HEK293T (cell line): ENCODE data around the gene SLC13A5.

ENCODE experiments used
- ARNT ChIP-seq: fragments of 450-650 bp; IDR thresholded peaks from 2 replicates; pipeline ENCODE4 v1.6.1; 2017; ENCODE audit warnings: mild to moderate bottlenecking
- BHLHE40 ChIP-seq: fragments of 450-650 bp; IDR thresholded peaks from 2 replicates; pipeline ENCODE4 v1.6.1; 2016; ENCODE audit warnings: mild to moderate bottlenecking, moderate library complexity, borderline replicate concordance
- ELF4 ChIP-seq: fragments of 450-650 bp; IDR thresholded peaks from 2 replicates; pipeline ENCODE4 v1.6.1; 2017; ENCODE audit warnings: antibody characterized with exemption
- FOXA1 ChIP-seq: fragments of 450-650 bp; IDR thresholded peaks from 2 replicates; pipeline ENCODE4 v1.6.1; 2016; ENCODE audit warnings: mild to moderate bottlenecking
- FOXK2 ChIP-seq: fragments of 450-650 bp; IDR thresholded peaks from 2 replicates; pipeline ENCODE4 v1.6.1; 2016; ENCODE audit warnings: mild to moderate bottlenecking
- FOXM1 ChIP-seq: fragments of 450-650 bp; IDR thresholded peaks from 2 replicates; pipeline ENCODE4 v1.6.1; 2017; ENCODE audit warnings: mild to moderate bottlenecking, borderline replicate concordance
- L3MBTL2 ChIP-seq: fragments of 450-650 bp; conservative IDR thresholded peaks from 2 replicates; pipeline ENCODE4 v1.6.1; 2016; ENCODE audit warnings: mild to moderate bottlenecking
- LEF1 ChIP-seq: fragments of 450-650 bp; IDR thresholded peaks from 2 replicates; pipeline ENCODE4 v1.6.1; 2017; ENCODE audit warnings: mild to moderate bottlenecking, borderline replicate concordance
- NFRKB ChIP-seq: fragments of 450-650 bp; IDR thresholded peaks from 2 replicates; pipeline ENCODE4 v1.6.1; 2016; ENCODE audit warnings: mild to moderate bottlenecking, moderate library complexity
- PKNOX1 ChIP-seq: fragments of 450-650 bp; IDR thresholded peaks from 2 replicates; pipeline ENCODE4 v1.6.1; 2016
- SP1 ChIP-seq: fragments of 450-650 bp; IDR thresholded peaks from 2 replicates; pipeline ENCODE4 v1.6.1; 2017
- SUZ12 ChIP-seq: fragments of 450-650 bp; IDR thresholded peaks from 2 replicates; pipeline ENCODE4 v1.6.1; 2016; ENCODE audit warnings: mild to moderate bottlenecking
- ZNF384 ChIP-seq: fragments of 450-650 bp; IDR thresholded peaks from 2 replicates; pipeline ENCODE4 v1.6.1; 2016

- TF ChIP-seq FOXK2 (no peak), ELF4 (no peak), ZNF384 (no peak), SUZ12 (no peak), LEF1 (no peak), PKNOX1 (no peak), FOXM1 (no peak), BHLHE40 (no peak), NFRKB (no peak), FOXA1 (no peak), SP1 (no peak), L3MBTL2 (no peak), ARNT (no peak)
Measured at GRCh38 chr17:6704470-6705052, 8.6 kb downstream of the SLC13A5 start.
